ENCODE data around the gene GALNS. TPM values are rescaled to one million over a fixed set of nuclear protein-coding genes. Genes with fewer than 3 reads are reported as not detected.

Gene GALNS
- total and polyA plus RNA-seq, 2 donors (not counting 1 experiment from before 2014, with no cell fraction given) = 10.6 to 29.6 TPM

- no peak overlapping the region for H3K4me2 ChIP-seq (ENCODE audit: extremely low read depth, insufficient read depth, low read length)
- H3K27ac ChIP-seq (ENCODE audit: insufficient read depth, low read length) = no peak overlapping the region
- no peak overlapping the region for H3K9ac ChIP-seq (ENCODE audit: insufficient read depth, low read length)
- no peaks in the 10 kb centered on the region for H3K9me3 ChIP-seq (ENCODE audit: control insufficient read depth, insufficient read depth, low read depth, low read length)
- TF ChIP-seq EZH2 (IDR thresholded peaks at IDR 0.05; ENCODE audit: low read length, missing control alignments) (no peak), CTCF (conservative IDR thresholded peaks at IDR 0.05 in 1 of 2, IDR thresholded peaks at IDR 0.05 in 1 of 2; ENCODE audit: low read depth in 1 of 2, low read length in 2 of 2) (no peak)
- peaks cover 48% of the 10 kb centered on the region for H3K4me1 ChIP-seq (ENCODE audit: control insufficient read depth, extremely low read depth, insufficient read depth, low read length)
- no peaks in the 10 kb centered on the region for H3K27me3 ChIP-seq (ENCODE audit: control insufficient read depth, insufficient read depth, low read length)
- no peak overlapping the region for H3K4me3 ChIP-seq (replicated peaks in 1 of 4; ENCODE audit: control extremely low read depth in 1 of 4, insufficient read depth in 1 of 4, low read depth in 3 of 4, low read length in 4 of 4)
- H3K36me3 ChIP-seq (ENCODE audit: control insufficient read depth, insufficient read depth, low read length) = peaks cover 1% of the 10 kb centered on the region
- H4K20me1 ChIP-seq (ENCODE audit: control insufficient read depth, extremely low read depth, insufficient read depth, low read length) = peaks cover 1% of the 10 kb centered on the region
- H3K79me2 ChIP-seq (ENCODE audit: control insufficient read depth, insufficient read depth, low read length) = peaks cover 96% of the 10 kb centered on the region
- H2AFZ ChIP-seq (ENCODE audit: low read length) = no peak overlapping the region
- no peak for DNase-seq (ENCODE audit: low read depth in 2 of 2)
Measured at GRCh38 chr16:88778541-88779065, 78.1 kb downstream of the GALNS start.

GRCh38 chr16:88778271-88778525 is 78.5 kb downstream of the GALNS start:
- Histone ChIP-seq H3K9ac (ENCODE audit: insufficient read depth, low read length) (no peak overlapping the region), H3K79me2 (ENCODE audit: control insufficient read depth, insufficient read depth, low read length) (peaks cover 96% of the 10 kb centered on the region), H3K27ac (ENCODE audit: insufficient read depth, low read length) (no peak overlapping the region), H3K4me3 (replicated peaks in 1 of 4; ENCODE audit: control extremely low read depth in 1 of 4, insufficient read depth in 1 of 4, low read depth in 3 of 4, low read length in 4 of 4) (no peak overlapping the region), H4K20me1 (ENCODE audit: control insufficient read depth, extremely low read depth, insufficient read depth, low read length) (peaks cover 1% of the 10 kb centered on the region), H3K36me3 (ENCODE audit: control insufficient read depth, insufficient read depth, low read length) (peaks cover 1% of the 10 kb centered on the region), H3K4me2 (ENCODE audit: extremely low read depth, insufficient read depth, low read length) (no peak overlapping the region), H2AFZ (ENCODE audit: low read length) (no peak overlapping the region), H3K27me3 (ENCODE audit: control insufficient read depth, insufficient read depth, low read length) (no peaks in the 10 kb centered on the region), H3K9me3 (ENCODE audit: control insufficient read depth, insufficient read depth, low read depth, low read length) (no peaks in the 10 kb centered on the region), H3K4me1 (ENCODE audit: control insufficient read depth, extremely low read depth, insufficient read depth, low read length) (peaks cover 51% of the 10 kb centered on the region)
- DNase-seq (ENCODE audit: low read depth in 2 of 2) = no peak
- TF ChIP-seq CTCF (conservative IDR thresholded peaks at IDR 0.05 in 1 of 2, IDR thresholded peaks at IDR 0.05 in 1 of 2; ENCODE audit: low read depth in 1 of 2, low read length in 2 of 2) (no peak), EZH2 (IDR thresholded peaks at IDR 0.05; ENCODE audit: low read length, missing control alignments) (no peak)

GRCh38 chr16:88777471-88778270 is 79.1 kb downstream of the GALNS start:
- TF ChIP-seq CTCF (conservative IDR thresholded peaks at IDR 0.05 in 1 of 2, IDR thresholded peaks at IDR 0.05 in 1 of 2; ENCODE audit: low read depth in 1 of 2, low read length in 2 of 2) = no peak
- no peak overlapping the region for H2AFZ ChIP-seq (ENCODE audit: low read length)
- DNase-seq (ENCODE audit: low read depth in 2 of 2) = no peak
- H4K20me1 ChIP-seq (ENCODE audit: control insufficient read depth, extremely low read depth, insufficient read depth, low read length) = peaks cover 1% of the 10 kb centered on the region
- peaks cover 91% of the 10 kb centered on the region for H3K79me2 ChIP-seq (ENCODE audit: control insufficient read depth, insufficient read depth, low read length)
- H3K27me3 ChIP-seq (ENCODE audit: control insufficient read depth, insufficient read depth, low read length) = no peaks in the 10 kb centered on the region
- H3K4me1 ChIP-seq (ENCODE audit: control insufficient read depth, extremely low read depth, insufficient read depth, low read length) = peaks cover 48% of the 10 kb centered on the region
- H3K27ac ChIP-seq (ENCODE audit: insufficient read depth, low read length) = no peak overlapping the region
- H3K9ac ChIP-seq (ENCODE audit: insufficient read depth, low read length) = no peak overlapping the region
- H3K4me3 ChIP-seq (replicated peaks in 1 of 4; ENCODE audit: control extremely low read depth in 1 of 4, insufficient read depth in 1 of 4, low read depth in 3 of 4, low read length in 4 of 4) = no peak overlapping the region
- no peaks in the 10 kb centered on the region for H3K9me3 ChIP-seq (ENCODE audit: control insufficient read depth, insufficient read depth, low read depth, low read length)
- no peak overlapping the region for H3K4me2 ChIP-seq (ENCODE audit: extremely low read depth, insufficient read depth, low read length)
- H3K36me3 ChIP-seq (ENCODE audit: control insufficient read depth, insufficient read depth, low read length) = peaks cover 1% of the 10 kb centered on the region
